RWPE1 (cell line): Measurements from ENCODE around the gene TOLLIP.
A peak's percentile ranks its signal among the peaks of the same experiment; 100 is the strongest.

ENCODE experiments used
- CTCF ChIA-PET: fragments of 350-600 bp; sonication (Branson Sonifier 250); formaldehyde crosslinking; extraction: SDS; loops from one replicate; lab custom pipeline; 2021; lab: Yijun Ruan, JAX
- POLR2A ChIA-PET: fragments of 400-600 bp; formaldehyde crosslinking; extraction: SDS; loops from one replicate; lab custom pipeline; 2020; ENCODE audit warnings: antibody characterized with exemption; ENCODE audit not compliant: low non-redundant PET; lab: Yijun Ruan, JAX
- DNase-seq: peaks from one replicate; pipeline ENCODE4 v3.0.0; 2012; ENCODE audit warnings: low spot score
- H3K27ac ChIP-seq: fragments of 450-650 bp; 2 replicates; pipeline ENCODE4 v1.5.1; 2017
- CTCF ChIP-seq: fragments of 450-650 bp; conservative IDR thresholded peaks from 2 replicates; pipeline ENCODE4 v1.5.1; 2017; ENCODE audit warnings: low read depth, mild to moderate bottlenecking

The TOLLIP gene

GRCh38 chr11:1231396-1232020, 77.9 kb downstream of the TOLLIP start:
- ChIA-PET CTCF (interaction anchor here (0.8 to 2.4 kb wide), 5 partner anchors 9 to 181 kb away, joined by 3 to 9 read pairs (median 6); partner anchors contain the start of gene MUC5B), POLR2A (no interaction called here)
- no peak overlapping the region for H3K27ac ChIP-seq
- TF ChIP-seq CTCF = no peak
- no peak for DNase-seq

- H3K27ac ChIP-seq = no peak overlapping the region
- ChIA-PET POLR2A (no interaction called here), CTCF (interaction anchor here (0.8 to 2.4 kb wide), 6 partner anchors 9 to 180 kb away, joined by 3 to 9 read pairs (median 4); partner anchors contain the start of gene MUC5B)
- DNase-seq = peak; percentile 52
- TF ChIP-seq CTCF = no peak
These were observed 78.7 kb downstream of the TOLLIP start for GRCh38 chr11:1230456-1231395.

GRCh38 chr11:1230121-1230455, 79.3 kb downstream of the TOLLIP start:
- TF ChIP-seq CTCF = no peak
- CTCF ChIA-PET = interaction anchor here (0.7 to 2.4 kb wide), 5 partner anchors 8 to 302 kb away, joined by 3 to 9 read pairs (median 5); partner anchors contain the start of gene MUC5B
- H3K27ac ChIP-seq = no peak overlapping the region
- POLR2A ChIA-PET = no interaction called here
- no peak for DNase-seq

- no peak overlapping the region for H3K27ac ChIP-seq
- DNase-seq = no peak
- no peak for TF ChIP-seq CTCF
- CTCF ChIA-PET = interaction anchor here (0.6 to 2.4 kb wide), 4 partner anchors 8 to 373 kb away, joined by 3 to 9 read pairs (median 5); partner anchors contain the start of gene MUC5B
- POLR2A ChIA-PET = no interaction called here
These were observed 79.8 kb downstream of the TOLLIP start for GRCh38 chr11:1229471-1230120.

GRCh38 chr11:1228921-1229451, 80.4 kb downstream of the TOLLIP start:
- CTCF ChIA-PET = interaction anchor here (0.6 to 2.4 kb wide), 2 partner anchors 7 to 372 kb away, joined by 5 to 9 read pairs; partner anchors contain the start of gene MUC5B
- TF ChIP-seq CTCF = no peak
- POLR2A ChIA-PET = no interaction called here
- no peak overlapping the region for H3K27ac ChIP-seq
- DNase-seq = no peak
